Keratinocyte (primary cell): ENCODE measurements around the gene RNF144A. TPM values are rescaled to one million over a fixed set of nuclear protein-coding genes. Genes with fewer than 3 reads are reported as not detected.
"Not testable (repeated sequence)": the region's sequence is repeated elsewhere in the genome, so short reads cannot be mapped to it uniquely, and the experiment has no call there.

Source experiments
- DNase-seq: peaks from one replicate; pipeline ENCODE4 v3.0.0-alpha.2; 2011; ENCODE audit warnings: low read depth, missing footprints, low spot score
- FAIRE-seq: peaks from 2 replicates; lab custom pipeline; 2011; peaks lifted over from hg19 to GRCh38; lab: Jason Lieb, UNC
- H2AFZ ChIP-seq: 2 replicates; pipeline ENCODE4 v1.6.0; 2012; ENCODE audit warnings: low read length, control low read depth, inconsistent platforms; ENCODE audit not compliant: control insufficient read depth
- H3K27ac ChIP-seq: 2 replicates; pipeline ENCODE4 v1.5.1; 2011; ENCODE audit warnings: low read length; ENCODE audit not compliant: control insufficient read depth, insufficient read depth
- H3K27me3 ChIP-seq: 3 replicates; pipeline ENCODE4 v1.6.0; 2011; ENCODE audit warnings: low read length; ENCODE audit not compliant: control insufficient read depth, insufficient read depth; ENCODE audit errors: extremely low read depth
- H3K36me3 ChIP-seq, 2 experiments: 2 replicates in 1 of 2; 3 replicates in 1 of 2; pipeline ENCODE4 v1.5.1; 2011; ENCODE audit warnings: low read length in 2 of 2, mild to moderate bottlenecking in 1 of 2; ENCODE audit not compliant: control insufficient read depth in 2 of 2, insufficient read depth in 2 of 2; ENCODE audit errors: extremely low read depth in 1 of 2
- H3K4me1 ChIP-seq: 3 replicates; pipeline ENCODE4 v1.5.1; 2011; ENCODE audit warnings: low read length; ENCODE audit not compliant: control insufficient read depth, insufficient read depth; ENCODE audit errors: extremely low read depth
- H3K4me2 ChIP-seq: 3 replicates; pipeline ENCODE4 v1.6.0; 2011; ENCODE audit warnings: low read depth, low read length; ENCODE audit not compliant: control insufficient read depth, insufficient read depth; ENCODE audit errors: extremely low read depth
- H3K4me3 ChIP-seq, 3 experiments: fragments of 200-600 bp in 1 of 3; sonication (generic) in 1 of 3; 2 replicates in 2 of 3; 3 replicates in 1 of 3; pipeline ENCODE4 v1.5.1; 2011 to 2016; ENCODE audit warnings: low read length in 3 of 3, mild to moderate bottlenecking in 3 of 3, control low read depth in 2 of 3, inconsistent platforms in 1 of 3, low read depth in 1 of 3, mixed read lengths in 1 of 3, mixed run types in 1 of 3, moderate library complexity in 1 of 3; ENCODE audit not compliant: control insufficient read depth in 2 of 3, insufficient read depth in 2 of 3; ENCODE audit errors: extremely low read depth in 1 of 3
- H3K79me2 ChIP-seq: 2 replicates; pipeline ENCODE4 v1.6.0; 2012; ENCODE audit warnings: low read length; ENCODE audit not compliant: control insufficient read depth, insufficient read depth
- H3K9ac ChIP-seq: 3 replicates; pipeline ENCODE4 v1.6.0; 2011; ENCODE audit warnings: low read length; ENCODE audit not compliant: control insufficient read depth, insufficient read depth; ENCODE audit errors: extremely low read depth
- H3K9me1 ChIP-seq: 3 replicates; pipeline ENCODE4 v1.6.0; 2011; ENCODE audit warnings: low read length; ENCODE audit not compliant: control insufficient read depth, insufficient read depth; ENCODE audit errors: extremely low read depth
- H3K9me3 ChIP-seq: 2 replicates; pipeline ENCODE4 v1.5.1; 2012; ENCODE audit warnings: low read depth, low read length; ENCODE audit not compliant: control insufficient read depth
- H4K20me1 ChIP-seq: 3 replicates; pipeline ENCODE4 v1.6.0; 2011; ENCODE audit warnings: low read length; ENCODE audit not compliant: control insufficient read depth, insufficient read depth; ENCODE audit errors: extremely low read depth
- EZH2 ChIP-seq: IDR thresholded peaks from one replicate; pipeline ENCODE4 v1.6.1; 2012; ENCODE audit warnings: inconsistent platforms, mild to moderate bottlenecking, low read length, moderate library complexity
- dilution Hi-C: fragments of 300-500 bp; cut with MboI; formaldehyde crosslinking; loops from one replicate; pipeline ENCODE4 v1.7.0; 2020; ENCODE audit warnings: low sequenced_read_pairs; ENCODE audit not compliant: extremely low pct_ligation_motif_present
- polyA plus RNA-seq, 5 experiments: library from polyadenylated mRNA; depleted of rRNA in 3 of 5; stranded (reverse) in 3 of 5; stranded (forward) in 1 of 5; unstranded in 1 of 5; fragments of >200 nt; gene quantifications; 1 replicate in 1 of 5; 2 replicates in 3 of 5; 3 replicates in 1 of 5; pipeline versions ENCODE4 v1.2.1 to v1.2.3, GENCODE V29; 2011 to 2012; ENCODE audit warnings: missing spikeins in 2 of 5, low read depth in 1 of 5, low replicate concordance in 1 of 5
- TF ChIP-seq, protein P1 (sequence below), 3 experiments: IDR thresholded peaks in 1 of 3; conservative IDR thresholded peaks in 1 of 3; optimal IDR thresholded peaks in 1 of 3; 2 replicates in 2 of 3; 3 replicates in 1 of 3; pipeline versions ENCODE3 to v1.5.1; 2011; ENCODE audit warnings: low read length in 3 of 3, mild to moderate bottlenecking in 3 of 3, moderate library complexity in 2 of 3, control low read depth in 1 of 3, inconsistent platforms in 1 of 3; ENCODE audit not compliant: insufficient read depth in 2 of 3; ENCODE audit errors: extremely low read depth in 1 of 3

Gene RNF144A
- polyA plus RNA-seq, 1 donor (not counting 4 experiments of a cell fraction or from before 2014, with no cell fraction given) = 1.4 TPM

DNA sequence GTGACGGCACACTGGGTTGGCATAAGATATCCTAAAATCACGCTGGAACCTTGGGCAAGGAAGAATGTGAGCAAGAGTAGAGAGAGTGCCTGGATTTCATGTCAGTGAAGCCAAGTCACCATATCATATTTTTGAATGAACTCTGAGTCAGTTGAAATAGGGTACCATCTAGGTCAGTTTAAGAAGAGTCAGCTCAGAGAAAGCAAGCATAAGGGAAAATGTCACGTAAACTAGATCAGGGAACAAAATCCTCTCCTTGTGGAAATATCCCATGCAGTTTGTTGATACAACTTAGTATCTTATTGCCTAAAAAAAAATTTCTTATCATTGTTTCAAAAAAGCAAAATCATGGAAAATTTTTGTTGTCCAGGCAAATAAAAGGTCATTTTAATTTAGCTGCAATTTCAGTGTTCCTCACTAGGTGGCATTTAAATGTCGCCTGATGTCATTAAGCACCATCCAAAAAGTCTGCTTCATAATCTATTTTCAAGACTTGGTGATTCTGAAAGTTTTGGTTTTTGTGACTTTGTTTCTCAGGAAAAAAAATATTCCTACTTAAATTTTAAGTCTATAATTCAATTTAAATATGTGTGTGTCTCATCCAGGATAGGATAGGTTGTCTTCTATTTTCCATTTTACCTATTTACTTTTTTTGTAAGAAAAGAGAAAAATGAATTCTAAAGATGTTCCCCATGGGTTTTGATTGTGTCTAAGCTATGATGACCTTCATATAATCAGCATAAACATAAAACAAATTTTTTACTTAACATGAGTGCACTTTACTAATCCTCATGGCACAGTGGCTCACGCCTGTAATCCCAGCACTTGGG, 20.1 kb upstream of the RNF144A start:
- Histone ChIP-seq H3K79me2 (no peaks in the 10 kb centered on the region), H4K20me1 (no peaks in the 10 kb centered on the region), H2AFZ (no peak overlapping the region), H3K27me3 (no peaks in the 10 kb centered on the region), H3K27ac (no peak overlapping the region), H3K9me1 (no peaks in the 10 kb centered on the region), H3K4me1 (no peaks in the 10 kb centered on the region), H3K36me3 (no peaks in the 10 kb centered on the region), H3K9ac (no peak overlapping the region), H3K4me2 (no peak overlapping the region), H3K4me3 (no peak overlapping the region), H3K9me3 (no peaks in the 10 kb centered on the region)
- DNase-seq (no peak), FAIRE-seq (no peak)
- dilution Hi-C loops = no loop called here
- TF ChIP-seq, protein P1, sequence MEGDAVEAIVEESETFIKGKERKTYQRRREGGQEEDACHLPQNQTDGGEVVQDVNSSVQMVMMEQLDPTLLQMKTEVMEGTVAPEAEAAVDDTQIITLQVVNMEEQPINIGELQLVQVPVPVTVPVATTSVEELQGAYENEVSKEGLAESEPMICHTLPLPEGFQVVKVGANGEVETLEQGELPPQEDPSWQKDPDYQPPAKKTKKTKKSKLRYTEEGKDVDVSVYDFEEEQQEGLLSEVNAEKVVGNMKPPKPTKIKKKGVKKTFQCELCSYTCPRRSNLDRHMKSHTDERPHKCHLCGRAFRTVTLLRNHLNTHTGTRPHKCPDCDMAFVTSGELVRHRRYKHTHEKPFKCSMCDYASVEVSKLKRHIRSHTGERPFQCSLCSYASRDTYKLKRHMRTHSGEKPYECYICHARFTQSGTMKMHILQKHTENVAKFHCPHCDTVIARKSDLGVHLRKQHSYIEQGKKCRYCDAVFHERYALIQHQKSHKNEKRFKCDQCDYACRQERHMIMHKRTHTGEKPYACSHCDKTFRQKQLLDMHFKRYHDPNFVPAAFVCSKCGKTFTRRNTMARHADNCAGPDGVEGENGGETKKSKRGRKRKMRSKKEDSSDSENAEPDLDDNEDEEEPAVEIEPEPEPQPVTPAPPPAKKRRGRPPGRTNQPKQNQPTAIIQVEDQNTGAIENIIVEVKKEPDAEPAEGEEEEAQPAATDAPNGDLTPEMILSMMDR (optimal IDR thresholded peaks at IDR 0.05 in 1 of 3, IDR thresholded peaks at IDR 0.05 in 1 of 3, conservative IDR thresholded peaks at IDR 0.05 in 1 of 3; ENCODE audit: extremely low read depth in 1 of 3, insufficient read depth in 2 of 3, low read length in 3 of 3) = peak in 2 of 3 experiments; percentile 30 to 44
- no peak for TF ChIP-seq EZH2

DNA sequence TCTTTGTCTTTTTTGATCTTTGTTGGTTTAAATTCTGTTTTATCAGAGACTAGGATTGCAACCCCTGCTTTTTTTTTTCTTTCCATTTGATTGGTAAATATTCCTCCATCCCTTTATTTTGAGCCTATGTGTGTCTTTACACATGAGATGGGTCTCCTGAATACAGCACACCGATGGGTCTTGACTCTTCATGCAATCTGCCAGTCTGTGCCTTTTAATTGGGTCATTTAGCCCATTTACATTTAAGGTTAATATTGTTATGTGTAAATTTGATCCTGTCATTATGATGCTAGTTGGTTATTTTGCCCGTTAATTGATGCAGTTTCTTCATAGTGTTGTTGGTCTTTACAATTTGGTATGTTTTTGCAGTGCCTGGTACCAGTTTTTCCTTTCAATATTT, 14.6 kb upstream of the RNF144A start:
- H4K20me1 ChIP-seq, H2AFZ ChIP-seq, H3K9ac ChIP-seq, H3K9me3 ChIP-seq, dilution Hi-C loops, H3K9me1 ChIP-seq, H3K36me3 ChIP-seq, H3K4me1 ChIP-seq, DNase-seq, H3K4me3 ChIP-seq, FAIRE-seq, H3K27me3 ChIP-seq, H3K79me2 ChIP-seq, H3K27ac ChIP-seq, H3K4me2 ChIP-seq: not testable (repeated sequence)
